ENCODE data around the gene VPS25.
A peak's percentile ranks its signal among the peaks of the same experiment; 100 is the strongest.
"Not testable (repeated sequence)": the region's sequence is repeated elsewhere in the genome, so short reads cannot be mapped to it uniquely, and the experiment has no call there.

VPS25 gene

DNA sequence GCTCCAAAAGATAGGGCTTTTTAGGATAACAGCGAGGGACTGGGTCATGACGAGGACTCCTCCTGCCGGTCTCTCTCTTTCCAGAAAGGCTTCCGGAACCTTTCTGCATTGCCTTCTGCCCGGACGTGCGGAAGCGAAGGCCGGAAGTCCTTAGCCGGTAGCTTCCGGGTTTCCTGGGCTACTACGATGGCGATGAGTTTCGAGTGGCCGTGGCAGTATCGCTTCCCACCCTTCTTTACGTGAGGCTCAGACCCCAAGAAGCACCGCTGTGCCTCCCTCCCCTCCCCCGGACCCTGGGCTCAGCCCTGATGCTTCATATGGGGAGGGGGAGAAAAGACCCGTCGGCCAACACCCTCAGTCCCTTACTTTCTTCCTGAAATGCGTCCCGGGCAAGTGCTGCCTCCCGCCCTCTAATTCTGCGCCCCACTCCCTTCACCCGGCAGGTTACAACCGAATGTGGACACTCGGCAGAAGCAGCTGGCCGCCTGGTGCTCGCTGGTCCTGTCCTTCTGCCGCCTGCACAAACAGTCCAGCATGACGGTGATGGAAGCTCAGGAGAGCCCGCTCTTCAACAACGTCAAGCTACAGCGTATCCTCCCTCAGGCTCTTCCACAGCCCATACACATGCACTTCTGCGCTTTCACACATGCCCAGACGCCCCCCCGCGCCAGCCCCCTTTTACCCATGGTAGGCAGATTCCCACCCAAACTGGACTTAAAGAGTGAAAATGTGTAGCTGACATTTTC is at the start of gene VPS25:
Gene VPS25 (plus strand): TSS at position 160 of the 746 bp plus-strand sequence. CDS start 27 bp downstream, at position 187.
- peak; percentile 89 for DNase-seq (ENCODE audit: low spot score)

DNA sequence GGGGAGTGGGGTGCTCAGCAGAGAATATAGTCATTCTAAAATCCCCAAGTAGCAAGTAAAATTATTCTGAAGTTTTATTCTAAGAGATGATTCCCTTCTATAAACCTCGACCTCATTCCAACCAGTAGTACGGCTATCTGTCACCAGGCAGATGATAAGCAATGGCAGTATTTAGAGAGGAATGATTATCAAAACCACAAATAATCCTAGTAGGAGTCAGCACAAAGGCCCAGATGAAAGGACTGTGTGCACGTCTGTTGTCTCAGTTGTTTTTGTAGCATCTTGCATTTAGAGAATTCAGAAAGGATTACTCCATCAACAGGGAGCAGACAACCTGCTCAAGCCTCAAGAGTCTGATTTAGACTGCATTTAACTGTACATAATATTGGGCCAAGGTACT is 49.6 kb upstream of the VPS25 start:
- DNase-seq (ENCODE audit: low spot score), result no peak

DNA sequence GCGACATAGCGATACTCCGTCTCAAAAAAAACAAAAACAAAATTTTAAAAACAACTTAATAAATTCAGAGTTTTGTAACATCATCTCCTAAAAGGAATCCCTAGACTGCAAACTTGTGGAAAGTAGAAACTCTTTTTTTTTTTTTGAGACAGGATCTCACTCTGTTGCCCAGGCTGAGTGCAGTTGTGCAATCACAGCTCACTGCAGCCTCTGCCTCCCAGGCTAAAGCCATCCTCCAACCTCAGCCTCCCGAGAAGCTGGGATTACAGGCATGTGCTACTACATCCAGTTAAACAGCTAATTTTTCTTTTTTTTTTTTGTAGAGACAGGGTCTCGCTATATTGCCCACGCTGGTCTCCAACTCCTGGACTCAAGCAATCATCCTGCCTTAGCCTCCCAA is 48.1 kb upstream of the VPS25 start:
- DNase-seq (ENCODE audit: low spot score), result no peak

GRCh38 chr17:42740699-42741098 is 32.5 kb upstream of the VPS25 start:
- DNase-seq (ENCODE audit: low spot score), result no peak

GRCh38 chr17:42742916-42743315 is 30.3 kb upstream of the VPS25 start:
- DNase-seq (ENCODE audit: low spot score), result not testable (repeated sequence)

GRCh38 chr17:42743595-42744282 is 29.5 kb upstream of the VPS25 start:
- DNase-seq (ENCODE audit: low spot score), result no peak

DNA sequence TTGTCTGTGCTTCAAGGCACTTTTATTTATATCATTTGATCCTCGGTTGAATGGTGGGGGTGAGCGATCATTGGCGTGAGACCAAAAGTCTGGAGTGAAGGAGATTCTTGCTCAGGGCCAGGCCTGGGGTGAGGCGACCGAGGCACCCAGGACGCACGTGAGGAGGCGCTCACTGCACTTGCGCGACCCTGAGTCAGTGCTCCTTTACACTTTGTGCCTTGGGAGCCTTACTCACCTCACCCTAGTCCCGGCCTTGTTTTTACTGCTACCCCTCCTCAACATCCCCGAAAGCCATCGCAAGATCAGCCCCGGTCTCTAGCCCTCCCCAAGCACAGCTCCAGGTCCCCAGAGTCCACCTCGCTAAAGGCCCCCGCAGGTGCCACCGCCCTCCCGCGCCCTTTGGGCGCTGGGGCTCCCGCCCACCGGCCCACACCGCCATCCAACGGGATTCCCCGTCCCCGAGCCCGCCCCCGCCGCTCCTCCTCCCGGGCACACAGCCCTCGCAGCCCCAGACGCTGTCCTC is 28.9 kb upstream of the VPS25 start:
- DNase-seq (ENCODE audit: low spot score), result peak; percentile 77

DNA sequence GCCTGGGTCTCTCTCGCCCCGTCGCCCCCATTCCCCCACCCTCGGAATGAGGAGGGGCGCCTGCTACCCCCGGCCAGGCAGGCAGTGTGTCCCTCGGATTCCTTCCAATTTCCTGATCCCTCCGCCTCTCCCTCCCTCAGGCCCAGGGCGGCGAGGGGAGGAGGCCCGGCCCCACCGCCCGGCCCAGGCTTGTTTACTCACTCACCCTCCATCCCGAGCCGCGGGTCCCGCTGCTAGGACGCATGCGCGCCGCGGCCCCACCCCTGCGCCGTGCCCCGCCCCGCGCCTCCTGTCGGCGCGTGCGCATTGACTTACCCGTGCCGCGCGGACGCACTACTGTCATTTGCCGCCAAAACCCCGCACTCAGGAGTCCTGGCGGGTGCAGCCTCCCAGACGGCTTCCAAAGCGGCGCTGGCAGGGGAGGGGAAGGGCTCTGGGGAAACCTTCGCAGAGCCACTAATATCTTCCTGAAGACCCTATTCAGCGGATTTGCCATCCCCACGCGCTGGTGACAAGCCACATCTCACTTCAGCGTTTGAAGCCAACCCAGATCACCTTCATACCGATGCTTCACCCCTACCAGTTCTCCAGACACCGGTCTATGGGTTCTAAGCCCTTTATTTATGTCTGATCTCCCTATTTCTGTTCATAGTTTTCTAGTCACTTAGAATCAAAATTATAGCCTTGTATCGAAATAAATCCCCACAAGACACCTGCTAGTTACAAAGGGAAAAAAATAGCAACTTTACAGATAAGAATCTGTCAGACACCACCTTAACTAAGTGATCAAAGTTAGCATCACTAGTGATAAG is 28.2 kb upstream of the VPS25 start, which contains the start of gene EZH1:
Gene EZH1 (minus strand): TSS at position 235 of the 812 bp plus-strand sequence. CDS start 16,099 bp downstream, outside the sequence.
- DNase-seq (ENCODE audit: low spot score), result peak; percentile 100

GRCh38 chr17:42748202-42748907 is 24.9 kb upstream of the VPS25 start:
- no peak for DNase-seq (ENCODE audit: low spot score)

DNA sequence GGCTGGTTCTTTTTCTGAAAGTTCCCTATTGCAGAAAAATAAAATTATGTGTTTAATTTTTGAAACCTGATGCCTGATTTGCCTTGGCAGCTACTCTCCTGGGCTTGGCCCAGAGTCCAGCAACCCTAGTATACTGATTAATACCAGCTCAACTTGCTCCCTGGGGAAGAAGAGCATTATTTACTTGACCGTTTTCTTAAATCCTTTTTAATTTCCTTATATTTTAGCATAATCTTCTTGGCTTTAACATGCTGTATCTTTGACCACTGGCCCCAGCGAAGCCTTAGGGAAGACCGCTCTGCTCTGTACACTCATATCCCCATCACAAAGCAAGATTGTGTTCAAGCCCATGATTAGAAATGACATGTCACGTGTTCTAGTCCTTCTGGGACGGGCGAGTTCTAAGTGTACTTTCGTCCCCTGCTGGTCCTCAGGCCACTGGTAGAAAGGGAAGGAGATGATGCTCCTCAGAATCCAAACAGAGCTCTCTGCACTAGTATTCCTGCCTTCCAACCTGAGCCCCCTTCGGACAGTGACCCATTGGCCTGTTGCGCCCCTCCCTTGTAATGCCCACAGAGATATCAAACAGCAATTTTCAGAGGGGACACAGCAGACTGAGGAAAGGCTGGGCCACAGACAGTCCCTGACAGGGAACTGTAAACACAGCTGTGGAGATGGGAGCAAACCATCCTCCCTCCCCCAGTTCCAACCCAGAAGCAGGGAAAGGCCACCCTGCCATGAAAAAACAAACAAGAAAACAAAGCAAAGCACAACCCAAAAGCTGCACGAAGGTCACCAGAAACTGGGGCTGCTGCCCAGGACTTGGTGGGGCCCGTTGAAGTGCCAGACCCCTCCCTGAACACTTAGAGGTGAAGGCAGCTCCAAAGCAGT is 24.1 kb upstream of the VPS25 start:
- DNase-seq (ENCODE audit: low spot score), result no peak

GRCh38 chr17:42750739-42751344 is 22.4 kb upstream of the VPS25 start:
- no peak for DNase-seq (ENCODE audit: low spot score)

GRCh38 chr17:42751628-42752027 is 21.6 kb upstream of the VPS25 start:
- no peak for DNase-seq (ENCODE audit: low spot score)

DNA sequence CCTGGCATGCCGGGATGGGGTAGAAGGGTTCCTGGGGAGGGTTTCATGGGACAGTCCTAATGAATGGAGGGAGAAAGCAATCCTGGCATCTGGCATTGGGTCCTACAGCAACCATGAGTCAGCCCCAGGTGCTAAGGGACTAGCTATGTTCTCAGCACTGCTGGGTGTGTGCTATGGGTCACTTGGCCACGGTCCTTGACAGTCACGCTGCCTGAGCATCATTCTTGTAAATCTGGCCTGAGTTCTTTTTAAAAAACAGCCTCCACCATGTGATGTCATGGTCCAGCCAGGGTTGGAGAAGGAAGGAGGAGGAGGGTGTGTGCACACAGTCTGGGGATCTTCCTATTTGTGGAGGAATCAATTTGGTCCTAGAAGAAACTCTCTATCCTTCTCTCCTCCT is 18.5 kb upstream of the VPS25 start:
- no peak for DNase-seq (ENCODE audit: low spot score)

DNA sequence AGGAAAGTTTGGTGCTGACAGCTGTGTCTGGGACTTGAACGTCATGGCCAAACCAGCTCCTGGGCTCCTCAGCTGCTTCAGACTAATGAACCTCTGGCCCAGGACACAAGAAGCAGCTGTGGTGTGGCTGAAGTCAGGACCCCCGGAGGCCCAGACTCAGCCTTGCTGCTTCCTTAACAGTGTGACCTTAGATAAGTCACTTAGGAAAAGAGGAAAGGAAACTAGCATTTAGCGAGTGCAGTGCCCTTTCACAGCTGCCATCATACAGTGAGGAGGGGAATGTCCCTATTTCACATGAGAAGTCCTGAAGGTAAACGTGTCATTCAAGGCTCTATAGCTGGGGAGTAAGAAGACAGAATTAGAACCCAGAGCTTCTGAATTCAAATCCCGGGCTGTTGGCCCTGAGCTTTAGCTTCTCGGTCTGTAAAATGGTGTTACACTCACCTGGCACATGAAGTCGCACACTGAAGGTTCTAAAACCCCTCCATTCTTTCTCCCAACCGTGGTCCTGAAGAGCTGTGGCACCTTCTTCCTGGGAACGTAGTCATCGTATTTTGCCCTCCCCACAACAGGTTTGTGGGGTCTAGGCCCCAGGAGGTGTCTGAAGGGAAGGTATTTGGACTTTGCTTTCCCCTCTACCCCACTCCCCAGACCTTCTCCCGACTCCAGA is 13.1 kb upstream of the VPS25 start:
- DNase-seq (ENCODE audit: low spot score), result no peak

DNA sequence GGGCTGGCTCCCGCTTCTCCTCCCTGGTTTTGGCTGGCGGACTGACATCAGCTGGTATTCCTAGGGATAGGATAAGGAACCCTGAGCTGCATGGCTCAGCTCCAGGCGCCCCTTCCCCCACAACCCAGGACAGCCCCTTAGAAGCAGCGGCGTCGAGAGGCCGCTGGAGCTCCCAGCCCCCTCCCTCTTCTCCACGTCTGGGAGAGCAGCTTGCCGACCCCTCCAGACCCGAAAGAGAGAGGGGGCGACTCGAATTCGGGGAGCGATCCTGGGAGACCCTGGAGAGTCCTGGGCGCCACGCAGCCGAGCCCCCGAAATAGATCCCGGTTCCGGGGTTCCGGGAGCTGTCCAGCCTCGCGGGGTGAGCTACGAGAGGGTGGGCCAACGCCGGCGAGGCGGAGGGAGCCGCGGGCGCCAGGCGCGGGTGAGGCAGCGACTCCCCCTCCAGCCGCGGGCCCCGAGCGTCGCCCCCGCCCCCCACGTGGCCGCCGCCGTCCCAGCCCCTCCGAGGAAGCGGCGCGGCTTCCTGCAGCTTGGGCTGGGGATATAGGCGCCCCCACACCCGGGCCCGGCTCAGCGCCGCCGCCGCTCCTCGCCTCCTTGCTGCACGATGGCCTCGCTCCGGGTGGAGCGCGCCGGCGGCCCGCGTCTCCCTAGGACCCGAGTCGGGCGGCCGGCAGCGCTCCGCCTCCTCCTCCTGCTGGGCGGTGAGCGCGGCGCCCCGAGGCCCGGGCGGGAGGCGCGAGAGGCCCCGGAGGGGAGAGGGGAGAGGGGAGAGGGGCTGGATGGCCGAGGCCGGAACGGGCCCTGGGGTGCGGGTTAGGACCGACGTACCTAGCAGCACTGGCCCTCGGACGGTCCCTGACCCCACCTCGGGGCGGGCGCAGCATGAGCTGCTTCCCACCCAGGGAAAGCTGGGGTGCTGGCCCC is 12.3 kb upstream of the VPS25 start, which contains the start of gene RAMP2:
Gene RAMP2 (plus strand): TSS at position 576 of the 930 bp plus-strand sequence. CDS start 35 bp downstream, at position 611.
- DNase-seq (ENCODE audit: low spot score), result peak; percentile 60

GRCh38 chr17:42761638-42762037 is 11.6 kb upstream of the VPS25 start:
- no peak for DNase-seq (ENCODE audit: low spot score)

DNA sequence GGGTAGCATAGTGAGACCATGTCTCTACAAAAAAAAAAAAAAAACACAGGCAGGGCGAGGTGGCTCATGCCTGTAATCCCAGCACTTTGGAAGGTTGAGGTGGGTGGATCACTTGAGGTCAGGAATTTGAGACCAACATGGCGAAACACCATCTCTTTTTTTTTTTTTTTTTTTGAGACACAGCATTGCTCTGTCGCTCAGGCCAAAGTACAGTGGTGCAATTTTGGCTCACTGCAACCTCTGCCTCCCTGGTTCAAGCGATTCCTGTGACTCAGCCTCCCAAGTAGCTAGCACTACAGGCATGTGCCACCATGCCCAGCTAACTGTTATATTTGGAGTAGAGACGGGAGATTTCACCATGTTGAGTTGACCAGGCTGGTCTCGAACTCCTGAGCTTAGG is 7.1 kb upstream of the VPS25 start:
- no peak for DNase-seq (ENCODE audit: low spot score)

- no peak for DNase-seq (ENCODE audit: low spot score)
Measured at GRCh38 chr17:42767512-42767911, 5.7 kb upstream of the VPS25 start.

All from AG08396 (cell line).